Caco-2 (cell line): ENCODE results near the gene C1orf74. TPM values are rescaled to one million over a fixed set of nuclear protein-coding genes. Genes with fewer than 3 reads are reported as not detected.
A peak's percentile ranks its signal among the peaks of the same experiment; 100 is the strongest.

Source experiments
- BruUV-seq: library from RNA; stranded (reverse); fragments of 400-500 nt; replicated peaks from 2 replicates; lab custom pipeline; 2021; lab: Mats Ljungman, UMichigan
- CTCF ChIA-PET: fragments of 300-600 bp; sonication (Branson Sonifier 250); formaldehyde crosslinking; loops from one replicate; lab custom pipeline; 2022; ENCODE audit warnings: antibody characterized with exemption; lab: Charles Lee
- POLR2A ChIA-PET: fragments of 300-600 bp; sonication (Branson Sonifier 250); formaldehyde crosslinking; loops from one replicate; lab custom pipeline; 2022; ENCODE audit warnings: antibody characterized with exemption; lab: Charles Lee
- DNase-seq, 2 experiments: peaks; one replicate each; pipeline versions ENCODE4 v3.0.0 to v3.0.0-alpha.2; 2020 to 2022
- H3K27me3 ChIP-seq: replicated peaks from 2 replicates; pipeline ENCODE4 v1.6.0; 2011; ENCODE audit warnings: low read length; ENCODE audit not compliant: control insufficient read depth, insufficient read depth
- H3K36me3 ChIP-seq: 2 replicates; pipeline ENCODE4 v1.5.1; 2011; ENCODE audit warnings: low read length; ENCODE audit not compliant: control insufficient read depth, insufficient read depth
- H3K4me1 ChIP-seq: fragments of 250-450 bp; sonication (Bioruptor Pico); 2 replicates; pipeline ENCODE4 v1.5.1; 2020; ENCODE audit warnings: mild to moderate bottlenecking
- H3K4me3 ChIP-seq: 2 replicates; pipeline ENCODE4 v1.5.1; 2011; ENCODE audit warnings: low read depth, mild to moderate bottlenecking, control low read depth, low read length
- H3K9me3 ChIP-seq: fragments of 250-450 bp; sonication (Bioruptor Pico); 2 replicates; pipeline ENCODE4 v1.5.1; 2020; ENCODE audit warnings: mild to moderate bottlenecking, moderate library complexity
- H3K27ac Mint-ChIP-seq: one replicate; pipeline ENCODE4 v1.8.0; 2022; ENCODE audit warnings: mixed read lengths; ENCODE audit not compliant: unreplicated experiment
- H3K27me3 Mint-ChIP-seq: one replicate; pipeline ENCODE4 v1.8.0; 2022; ENCODE audit warnings: mixed read lengths; ENCODE audit not compliant: insufficient read depth, unreplicated experiment
- H3K36me3 Mint-ChIP-seq: one replicate; pipeline ENCODE4 v1.8.0; 2022; ENCODE audit warnings: mild to moderate bottlenecking, mixed read lengths; ENCODE audit not compliant: insufficient read depth, unreplicated experiment
- H3K4me1 Mint-ChIP-seq: one replicate; pipeline ENCODE4 v1.8.0; 2022; ENCODE audit warnings: low read depth, mixed read lengths; ENCODE audit not compliant: unreplicated experiment
- H3K4me3 Mint-ChIP-seq: one replicate; pipeline ENCODE4 v1.8.0; 2022; ENCODE audit warnings: mild to moderate bottlenecking, moderate library complexity, mixed read lengths; ENCODE audit not compliant: unreplicated experiment
- H3K9me3 Mint-ChIP-seq: one replicate; pipeline ENCODE4 v1.8.0; 2022; ENCODE audit warnings: mixed read lengths; ENCODE audit not compliant: unreplicated experiment
- CTCF ChIP-seq, 2 experiments: fragments of 200-600 bp in 1 of 2; IDR thresholded peaks; 1 replicate in 1 of 2; 2 replicates in 1 of 2; pipeline versions ENCODE4 v1.5.1 to v1.8.0; 2011 to 2022; ENCODE audit warnings: antibody characterized with exemption in 1 of 2, control low read depth in 1 of 2, inconsistent platforms in 1 of 2, low read depth in 1 of 2, low read length in 1 of 2, mild to moderate bottlenecking in 1 of 2, moderate library complexity in 1 of 2; ENCODE audit not compliant: insufficient read depth in 1 of 2, severe bottlenecking in 1 of 2, unreplicated experiment in 1 of 2
- intact Hi-C: fragments of 100-400 bp; cut with micrococcal nuclease; formaldehyde crosslinking; loops from one replicate; pipeline ENCODE4 v1.10.0; 2022; ENCODE audit not compliant: unreplicated experiment
- total RNA-seq: library from RNA; stranded (reverse); gene quantifications from 2 replicates; pipeline ENCODE4 v1.2.3, GENCODE V29; 2022

Gene C1orf74
- total RNA-seq, 1 experiment from 2014 or later = 4.5 TPM

DNA sequence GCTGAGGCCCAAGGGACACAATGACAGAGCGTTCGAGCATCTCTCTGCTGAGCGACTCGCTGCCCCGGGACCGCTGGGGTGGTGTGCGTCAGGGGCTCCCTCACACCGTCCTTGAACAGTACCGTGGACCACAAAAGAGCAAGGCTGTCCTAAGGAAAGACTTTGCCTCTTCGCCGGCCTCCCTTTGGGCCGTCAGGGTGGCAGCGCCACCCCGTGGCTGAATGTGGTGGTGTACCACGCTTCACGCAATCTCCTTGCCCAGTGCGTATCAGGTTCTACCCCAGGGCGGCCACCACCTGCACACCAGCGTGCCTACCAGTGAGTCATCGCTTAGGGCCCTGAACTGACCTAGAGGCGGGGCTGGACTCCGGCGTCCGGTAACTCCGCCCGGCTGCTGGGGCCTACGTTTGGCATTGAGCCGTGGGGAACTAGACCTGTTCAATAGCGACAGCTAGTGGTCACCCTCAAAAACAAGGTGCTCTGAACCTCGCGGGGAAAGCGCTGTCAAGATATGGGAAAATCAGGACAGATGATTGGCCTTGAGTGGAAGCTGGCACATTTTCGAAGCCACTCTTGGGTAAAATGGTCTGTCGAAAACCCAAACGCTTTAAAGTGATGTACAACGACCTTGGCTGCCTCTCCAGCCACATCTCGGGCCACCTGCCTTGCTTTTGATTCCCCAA is 36.6 kb downstream of the C1orf74 start:
- Histone ChIP-seq H3K4me1 (peaks cover 19% of the 10 kb centered on the region), H3K9me3 (no peaks in the 10 kb centered on the region), H3K27me3 (no peaks in the 10 kb centered on the region), H3K4me3 (no peak overlapping the region), H3K36me3 (no peaks in the 10 kb centered on the region)
- no peaks in the 10 kb centered on the region for H3K36me3 Mint-ChIP-seq
- peak overlapping the region; percentile 53 for H3K27ac Mint-ChIP-seq
- no TSS peak for BruUV-seq
- peak; percentile 93 to 96 for DNase-seq
- POLR2A ChIA-PET = interaction anchor here (1.6 kb wide), 1 partner anchor 37 kb away, joined by 5 read pairs; no protein-coding TSS in a partner anchor
- intact Hi-C loops = loop anchor here (1.0 to 2.0 kb wide), 7 partner anchors 23 to 179 kb away; no protein-coding TSS in a partner anchor
- peak; percentile 62 to 83 for TF ChIP-seq CTCF (IDR thresholded peaks at IDR 0.05; ENCODE audit: insufficient read depth in 1 of 2, low read depth in 1 of 2, low read length in 1 of 2, severe bottlenecking in 1 of 2, unreplicated experiment in 1 of 2)
- H3K9me3 Mint-ChIP-seq = no peaks in the 10 kb centered on the region
- H3K4me1 Mint-ChIP-seq = peaks cover 16% of the 10 kb centered on the region
- CTCF ChIA-PET = interaction anchor here (0.5 to 1.7 kb wide), 6 partner anchors 10 to 178 kb away, joined by 3 to 9 read pairs (median 5); partner anchors contain the start of genes C1orf74 and UTP25
- no peaks in the 10 kb centered on the region for H3K27me3 Mint-ChIP-seq
- peak overlapping the region; percentile 51 for H3K4me3 Mint-ChIP-seq

DNA sequence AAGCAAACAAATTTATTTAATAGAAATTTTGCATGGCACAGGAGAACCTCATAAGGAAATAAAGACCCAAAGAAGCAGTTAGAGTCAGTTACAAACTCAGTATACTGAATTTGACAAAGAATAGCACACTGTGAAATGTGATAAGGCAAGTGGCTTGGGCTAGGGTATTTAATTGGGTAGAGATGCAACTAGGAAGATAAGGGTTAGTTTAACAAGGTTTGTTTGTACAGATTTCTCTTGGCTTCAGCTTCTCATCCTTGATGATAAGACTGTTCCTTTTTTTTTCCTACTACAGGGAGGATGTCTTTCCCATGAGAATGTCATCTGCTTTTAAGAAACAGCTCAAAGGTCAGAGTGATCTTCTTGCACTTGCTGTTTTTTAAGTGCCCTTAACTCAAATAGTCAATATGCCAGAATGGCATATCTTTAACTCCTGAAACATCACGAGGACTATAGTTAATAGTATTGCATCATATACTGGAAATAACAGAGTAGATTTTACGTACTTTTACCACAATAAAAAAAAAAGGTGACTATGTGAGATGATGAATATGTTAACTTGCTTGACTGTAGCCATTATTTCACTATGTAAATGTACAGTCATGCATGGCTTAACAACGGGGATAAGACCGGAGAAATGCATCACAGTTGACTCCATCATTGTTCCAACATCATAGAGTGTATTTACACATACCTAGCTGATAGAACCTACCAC is 37.8 kb downstream of the C1orf74 start:
- BruUV-seq = no TSS peak
- no peak for TF ChIP-seq CTCF (IDR thresholded peaks at IDR 0.05; ENCODE audit: insufficient read depth in 1 of 2, low read depth in 1 of 2, low read length in 1 of 2, severe bottlenecking in 1 of 2, unreplicated experiment in 1 of 2)
- intact Hi-C loops = loop anchor here (1.0 to 2.0 kb wide), 6 partner anchors 22 to 178 kb away; no protein-coding TSS in a partner anchor

DNA sequence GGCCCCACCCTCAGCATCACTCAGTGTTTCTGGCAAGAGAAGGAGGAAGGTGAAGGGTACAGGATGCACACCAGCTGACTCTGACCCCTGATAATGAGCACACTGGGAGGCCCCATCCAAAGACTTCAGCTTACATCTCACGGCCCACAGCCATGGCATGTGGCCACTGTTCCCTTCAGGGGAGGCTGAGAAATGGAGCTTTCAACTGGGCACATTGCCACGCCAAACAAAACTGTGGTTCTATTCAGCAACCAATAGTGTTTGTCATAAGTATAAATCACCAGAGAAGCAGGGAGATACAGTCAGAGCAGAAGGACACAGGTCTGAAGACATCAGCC is 41.2 kb downstream of the C1orf74 start:
- Mint-ChIP-seq H3K27me3 (peaks cover 3% of the 10 kb centered on the region), H3K9me3 (no peaks in the 10 kb centered on the region), H3K4me1 (peaks cover 11% of the 10 kb centered on the region), H3K27ac (no peak overlapping the region), H3K36me3 (no peaks in the 10 kb centered on the region), H3K4me3 (no peak overlapping the region)
- intact Hi-C loops = no loop called here
- no peaks in the 10 kb centered on the region for H3K9me3 ChIP-seq
- no peak overlapping the region for H3K4me3 ChIP-seq
- no peak for TF ChIP-seq CTCF (IDR thresholded peaks at IDR 0.05; ENCODE audit: insufficient read depth in 1 of 2, low read depth in 1 of 2, low read length in 1 of 2, severe bottlenecking in 1 of 2, unreplicated experiment in 1 of 2)
- no peaks in the 10 kb centered on the region for H3K36me3 ChIP-seq
- H3K4me1 ChIP-seq = peaks cover 16% of the 10 kb centered on the region
- POLR2A ChIA-PET = no interaction called here
- no peaks in the 10 kb centered on the region for H3K27me3 ChIP-seq
- CTCF ChIA-PET = no interaction called here
- BruUV-seq = no TSS peak
- DNase-seq = no peak

More for the DNA sequence above, 37.8 kb downstream of the C1orf74 start:
- CTCF ChIA-PET = interaction anchor here (0.6 to 1.4 kb wide), 3 partner anchors 9 to 170 kb away, joined by 3 to 5 read pairs (median 3); partner anchors contain the start of gene TRAF3IP3
- no peaks in the 10 kb centered on the region for H3K9me3 ChIP-seq
- H3K4me1 ChIP-seq = peaks cover 19% of the 10 kb centered on the region
- Mint-ChIP-seq H3K27ac (no peak overlapping the region), H3K4me3 (peak overlapping the region; percentile 22), H3K4me1 (peaks cover 16% of the 10 kb centered on the region), H3K9me3 (no peaks in the 10 kb centered on the region), H3K27me3 (peaks cover 3% of the 10 kb centered on the region), H3K36me3 (no peaks in the 10 kb centered on the region)
- no peak for DNase-seq
- POLR2A ChIA-PET = interaction anchor here (0.6 kb wide), 1 partner anchor 193 kb away, joined by 3 read pairs; no protein-coding TSS in a partner anchor
- H3K36me3 ChIP-seq = no peaks in the 10 kb centered on the region
- no peaks in the 10 kb centered on the region for H3K27me3 ChIP-seq
- H3K4me3 ChIP-seq = no peak overlapping the region
